HepG2 (cell line): ENCODE data around the gene HSPB2. TPM values are rescaled to one million over a fixed set of nuclear protein-coding genes. Genes with fewer than 3 reads are reported as not detected.

ENCODE experiments used
- ATF7 ChIP-seq, 2 experiments: fragments of 450-650 bp in 1 of 2; sonication (generic) in 1 of 2; formaldehyde crosslinking in 1 of 2; IDR thresholded peaks; 2 replicates each; pipeline versions ENCODE4 v1.4.0 to v1.6.1; 2016 to 2020; ENCODE audit warnings: antibody characterized with exemption in 1 of 2, mild to moderate bottlenecking in 1 of 2, missing genetic modification reagents in 1 of 2
- ATF7-NPFF ChIP-seq: sonication (generic); formaldehyde crosslinking; IDR thresholded peaks from 2 replicates; pipeline ENCODE4 v1.8.1; 2023; ENCODE audit warnings: mild to moderate bottlenecking, low read depth, missing genetic modification reagents, moderate library complexity
- EEA1 ChIP-seq: sonication (generic); formaldehyde crosslinking; IDR thresholded peaks from 2 replicates; pipeline ENCODE4 v1.5.1; 2020; ENCODE audit warnings: mild to moderate bottlenecking, missing genetic modification reagents, borderline replicate concordance
- GATAD1 ChIP-seq: IDR thresholded peaks from 2 replicates; pipeline ENCODE4 v1.6.1; 2016; ENCODE audit warnings: missing genetic modification reagents, missing compliant biosample characterization
- GATAD2A ChIP-seq: IDR thresholded peaks from 2 replicates; pipeline ENCODE4 v1.6.1; 2016
- HNF4A ChIP-seq: sonication (generic); formaldehyde crosslinking; IDR thresholded peaks from 2 replicates; pipeline ENCODE4 v1.4.0; 2020; ENCODE audit warnings: missing genetic modification reagents
- HNRNPL ChIP-seq: fragments of 200-400 bp; formaldehyde crosslinking; IDR thresholded peaks from 2 replicates; pipeline ENCODE4 v1.6.1; 2017; ENCODE audit warnings: mild to moderate bottlenecking, low read depth, low read length
- KAT7 ChIP-seq: IDR thresholded peaks from 2 replicates; pipeline ENCODE4 v1.6.1; 2018; ENCODE audit warnings: borderline replicate concordance, missing compliant biosample characterization
- KDM2A ChIP-seq: sonication (generic); formaldehyde crosslinking; IDR thresholded peaks from 2 replicates; pipeline ENCODE4 v1.4.0; 2020; ENCODE audit warnings: low read depth, missing genetic modification reagents, borderline replicate concordance
- MAF1 ChIP-seq: sonication (generic); formaldehyde crosslinking; IDR thresholded peaks from 2 replicates; pipeline ENCODE4 v1.5.0; 2020; ENCODE audit warnings: missing genetic modification reagents, borderline replicate concordance
- MTA3 ChIP-seq: sonication (generic); formaldehyde crosslinking; IDR thresholded peaks from 2 replicates; pipeline ENCODE4 v1.4.0; 2020; ENCODE audit warnings: missing genetic modification reagents
- RBAK ChIP-seq: sonication (generic); formaldehyde crosslinking; IDR thresholded peaks from 2 replicates; pipeline ENCODE4 v1.5.1; 2020; ENCODE audit warnings: mild to moderate bottlenecking, missing genetic modification reagents
- RFX3 ChIP-seq: IDR thresholded peaks from 2 replicates; pipeline ENCODE4 v1.6.1; 2016; ENCODE audit warnings: missing biosample characterization, missing genetic modification reagents
- SIN3A ChIP-seq: IDR thresholded peaks from 2 replicates; pipeline ENCODE4 v1.6.1; 2011; ENCODE audit warnings: low read depth, mild to moderate bottlenecking, control low read depth, low read length, borderline replicate concordance
- SMYD3 ChIP-seq: sonication (generic); formaldehyde crosslinking; IDR thresholded peaks from 2 replicates; pipeline ENCODE4 v1.8.1; 2023; ENCODE audit warnings: mild to moderate bottlenecking, missing genetic modification reagents
- SP4 ChIP-seq: sonication (generic); formaldehyde crosslinking; IDR thresholded peaks from 2 replicates; pipeline ENCODE4 v1.8.1; 2023; ENCODE audit warnings: mild to moderate bottlenecking, missing genetic modification reagents
- SRSF4 ChIP-seq: fragments of 200-400 bp; formaldehyde crosslinking; IDR thresholded peaks from one replicate; pipeline ENCODE4 v1.6.1; 2018; ENCODE audit warnings: mild to moderate bottlenecking, low read depth, low read length, moderate library complexity; ENCODE audit not compliant: poor library complexity, severe bottlenecking
- ZFP37 ChIP-seq: sonication (generic); formaldehyde crosslinking; IDR thresholded peaks from 2 replicates; pipeline ENCODE4 v1.4.0; 2020; ENCODE audit warnings: missing genetic modification reagents, borderline replicate concordance
- ZFY ChIP-seq: sonication (generic); formaldehyde crosslinking; IDR thresholded peaks from 2 replicates; pipeline ENCODE4 v1.4.0; 2020; ENCODE audit warnings: missing genetic modification reagents
- ZMYM4 ChIP-seq: sonication (generic); formaldehyde crosslinking; IDR thresholded peaks from 2 replicates; pipeline ENCODE4 v1.8.1; 2023; ENCODE audit warnings: mild to moderate bottlenecking, missing genetic modification reagents
- ZNF207 ChIP-seq: fragments of 450-650 bp; IDR thresholded peaks from 2 replicates; pipeline ENCODE4 v1.6.1; 2016; ENCODE audit warnings: antibody characterized with exemption, borderline replicate concordance
- ZNF431 ChIP-seq: sonication (generic); formaldehyde crosslinking; IDR thresholded peaks from 2 replicates; pipeline ENCODE4 v1.9.0; 2022; ENCODE audit warnings: missing genetic modification reagents, low read depth, mild to moderate bottlenecking, borderline replicate concordance
- ZNF619 ChIP-seq: sonication (generic); formaldehyde crosslinking; IDR thresholded peaks from 2 replicates; pipeline ENCODE4 v1.4.0; 2020; ENCODE audit warnings: mild to moderate bottlenecking, missing genetic modification reagents
- ZNF841 ChIP-seq: sonication (generic); formaldehyde crosslinking; IDR thresholded peaks from 2 replicates; pipeline ENCODE4 v1.8.1; 2023; ENCODE audit warnings: missing genetic modification reagents, borderline replicate concordance
- polyA plus RNA-seq, 8 experiments: library from polyadenylated mRNA; depleted of rRNA in 3 of 8; stranded (reverse) in 7 of 8; unstranded in 1 of 8; fragments of >200 nt; fragmentation: Illumina TruSeq in 4 of 8; extraction: Trizol in 4 of 8; gene quantifications; 2 replicates each; pipeline versions ENCODE4 v1.2.1 to v1.2.3, GENCODE V29; 2011 to 2016; ENCODE audit warnings: low read depth in 4 of 8, missing spikeins in 1 of 8, mixed read lengths in 1 of 8; ENCODE audit not compliant: insufficient read depth in 1 of 8
- total RNA-seq, 5 experiments: library from RNA; depleted of rRNA; stranded (reverse); fragments of >200 nt; fragmentation: Illumina TruSeq; extraction: Trizol; gene quantifications; 2 replicates each; pipeline ENCODE4 v1.2.3, GENCODE V29; 2016; ENCODE audit warnings: low read depth in 1 of 5
- TF ChIP-seq, protein P1 (sequence below): sonication (generic); formaldehyde crosslinking; IDR thresholded peaks from 2 replicates; pipeline ENCODE4 v1.5.0; 2020; ENCODE audit warnings: mild to moderate bottlenecking, missing genetic modification reagents
- TF ChIP-seq, protein P2 (sequence below): sonication (generic); formaldehyde crosslinking; IDR thresholded peaks from 2 replicates; pipeline ENCODE4 v1.4.0; 2020; ENCODE audit warnings: mild to moderate bottlenecking, missing genetic modification reagents
- TF ChIP-seq, protein P3 (sequence below): sonication (generic); formaldehyde crosslinking; IDR thresholded peaks from 2 replicates; pipeline ENCODE4 v1.5.0; 2020; ENCODE audit warnings: missing genetic modification reagents

HSPB2 gene
- total and polyA plus RNA-seq, 2 of the 13 experiments (the other 11 are each of a cell fraction or from before 2014, with no cell fraction given) = 0.04 TPM; not detected in 1

DNA sequence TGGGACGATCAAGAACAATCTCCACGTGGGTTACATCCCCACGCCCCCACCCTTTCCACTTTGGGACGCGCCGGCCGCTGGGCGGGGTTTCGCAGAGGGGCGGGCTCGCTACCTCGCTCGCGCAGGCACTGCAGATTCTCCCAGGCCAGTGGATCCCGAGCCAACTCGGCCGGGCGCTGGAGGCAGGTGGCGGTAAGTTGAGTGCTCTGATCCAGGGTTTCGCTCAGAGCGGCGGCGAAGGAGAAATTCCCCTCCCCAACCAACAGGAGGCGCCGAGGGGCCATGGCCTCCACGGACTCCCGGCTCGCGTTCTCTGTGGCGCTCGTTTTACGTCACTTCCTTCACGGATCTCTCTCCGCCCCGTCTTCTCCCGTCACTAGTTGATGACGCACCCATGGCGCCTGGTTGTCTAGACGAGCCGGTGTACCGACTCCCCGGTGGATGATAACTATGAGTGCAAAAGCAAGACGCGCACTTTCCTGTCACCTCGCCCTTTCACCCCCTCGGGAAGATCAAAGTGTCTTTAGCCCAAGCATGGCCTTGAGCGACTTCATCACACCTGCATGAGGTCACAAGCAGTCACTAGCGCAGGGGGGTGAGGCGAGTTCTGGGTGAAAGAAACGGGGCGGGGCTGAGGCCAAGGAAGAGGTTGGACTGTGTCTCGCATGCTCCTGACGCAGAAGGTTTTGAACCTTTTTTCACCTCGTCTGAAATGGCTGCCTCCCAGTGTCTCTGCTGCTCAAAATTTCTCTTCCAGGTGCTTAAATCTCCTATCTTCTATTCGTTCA lies 33.5 kb upstream of the HSPB2 start, which contains the start of the genes CFAP68 and FDXACB1 (continued):
- TF ChIP-seq ZNF841 (no peak), ZNF619 (CRISPR knock-in tag) (peak; percentile 26; the same call in 1 of the 2 replicates), HNF4A (CRISPR knock-in tag) (peak; percentile 58; the same call in 1 of the 2 replicates), SIN3A (peak; percentile 92; the same call in 1 of the 2 replicates), KAT7 (CRISPR knock-in tag) (0 out of 2 replicates have a peak, but pooled peaks have one; percentile 71), ATF7 (IDR thresholded peaks at IDR 0.05) (peak; percentile 18; the same call in 1 of the 2 replicates), ATF7 (CRISPR knock-in tag; IDR thresholded peaks at IDR 0.05) (peak; percentile 59), MAF1 (CRISPR knock-in tag) (peak; percentile 87), SP4 (CRISPR knock-in tag) (peak; percentile 90), KDM2A (peak; percentile 88), EEA1 (CRISPR knock-in tag) (peak; percentile 22; the same call in 1 of the 2 replicates), GATAD1 (CRISPR knock-in tag) (peak; percentile 98), GATAD2A (CRISPR knock-in tag) (peak; percentile 53; the same call in 1 of the 2 replicates), SRSF4 (no peak), ZMYM4 (CRISPR knock-in tag) (peak; percentile 100), ZNF207 (no peak), RFX3 (0 out of 2 replicates have a peak, but pooled peaks have one; percentile 7), ZNF431 (CRISPR knock-in tag) (0 out of 2 replicates have a peak, but pooled peaks have one; percentile 16), ZFP37 (CRISPR knock-in tag) (peak; percentile 25; the same call in 1 of the 2 replicates), SMYD3 (peak; percentile 3; the same call in 1 of the 2 replicates), HNRNPL (0 out of 2 replicates have a peak, but pooled peaks have one; percentile 10), ZFY (CRISPR knock-in tag) (peak; percentile 74), MTA3 (CRISPR knock-in tag) (no peak), ATF7-NPFF (CRISPR knock-in tag) (peak; percentile 63; the same call in 1 of the 2 replicates), RBAK (CRISPR knock-in tag) (no peak)
- TF ChIP-seq, protein P1, sequence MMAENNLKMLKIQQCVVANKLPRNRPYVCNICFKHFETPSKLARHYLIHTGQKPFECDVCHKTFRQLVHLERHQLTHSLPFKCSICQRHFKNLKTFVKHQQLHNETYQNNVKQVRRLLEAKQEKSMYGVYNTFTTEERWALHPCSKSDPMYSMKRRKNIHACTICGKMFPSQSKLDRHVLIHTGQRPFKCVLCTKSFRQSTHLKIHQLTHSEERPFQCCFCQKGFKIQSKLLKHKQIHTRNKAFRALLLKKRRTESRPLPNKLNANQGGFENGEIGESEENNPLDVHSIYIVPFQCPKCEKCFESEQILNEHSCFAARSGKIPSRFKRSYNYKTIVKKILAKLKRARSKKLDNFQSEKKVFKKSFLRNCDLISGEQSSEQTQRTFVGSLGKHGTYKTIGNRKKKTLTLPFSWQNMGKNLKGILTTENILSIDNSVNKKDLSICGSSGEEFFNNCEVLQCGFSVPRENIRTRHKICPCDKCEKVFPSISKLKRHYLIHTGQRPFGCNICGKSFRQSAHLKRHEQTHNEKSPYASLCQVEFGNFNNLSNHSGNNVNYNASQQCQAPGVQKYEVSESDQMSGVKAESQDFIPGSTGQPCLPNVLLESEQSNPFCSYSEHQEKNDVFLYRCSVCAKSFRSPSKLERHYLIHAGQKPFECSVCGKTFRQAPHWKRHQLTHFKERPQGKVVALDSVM (CRISPR knock-in tag) = peak; percentile 88
- TF ChIP-seq, protein P2, sequence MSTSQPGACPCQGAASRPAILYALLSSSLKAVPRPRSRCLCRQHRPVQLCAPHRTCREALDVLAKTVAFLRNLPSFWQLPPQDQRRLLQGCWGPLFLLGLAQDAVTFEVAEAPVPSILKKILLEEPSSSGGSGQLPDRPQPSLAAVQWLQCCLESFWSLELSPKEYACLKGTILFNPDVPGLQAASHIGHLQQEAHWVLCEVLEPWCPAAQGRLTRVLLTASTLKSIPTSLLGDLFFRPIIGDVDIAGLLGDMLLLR (CRISPR knock-in tag) = no peak; the same call in 1 of the 2 replicates
- TF ChIP-seq, protein P3, sequence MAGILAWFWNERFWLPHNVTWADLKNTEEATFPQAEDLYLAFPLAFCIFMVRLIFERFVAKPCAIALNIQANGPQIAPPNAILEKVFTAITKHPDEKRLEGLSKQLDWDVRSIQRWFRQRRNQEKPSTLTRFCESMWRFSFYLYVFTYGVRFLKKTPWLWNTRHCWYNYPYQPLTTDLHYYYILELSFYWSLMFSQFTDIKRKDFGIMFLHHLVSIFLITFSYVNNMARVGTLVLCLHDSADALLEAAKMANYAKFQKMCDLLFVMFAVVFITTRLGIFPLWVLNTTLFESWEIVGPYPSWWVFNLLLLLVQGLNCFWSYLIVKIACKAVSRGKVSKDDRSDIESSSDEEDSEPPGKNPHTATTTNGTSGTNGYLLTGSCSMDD (CRISPR knock-in tag) = no peak
